NCI-H1105 treated with DMSO at 0.1 percent for 48 hours (cell line): Measurements from ENCODE around the gene ARHGEF40.
"Not testable (repeated sequence)": the region's sequence is repeated elsewhere in the genome, so short reads cannot be mapped to it uniquely, and the experiment has no call there.

ENCODE experiments used
- DNase-seq: peaks from one replicate; lab custom pipeline; 2025; lab: John Stamatoyannopoulos, UW

The ARHGEF40 gene

DNA sequence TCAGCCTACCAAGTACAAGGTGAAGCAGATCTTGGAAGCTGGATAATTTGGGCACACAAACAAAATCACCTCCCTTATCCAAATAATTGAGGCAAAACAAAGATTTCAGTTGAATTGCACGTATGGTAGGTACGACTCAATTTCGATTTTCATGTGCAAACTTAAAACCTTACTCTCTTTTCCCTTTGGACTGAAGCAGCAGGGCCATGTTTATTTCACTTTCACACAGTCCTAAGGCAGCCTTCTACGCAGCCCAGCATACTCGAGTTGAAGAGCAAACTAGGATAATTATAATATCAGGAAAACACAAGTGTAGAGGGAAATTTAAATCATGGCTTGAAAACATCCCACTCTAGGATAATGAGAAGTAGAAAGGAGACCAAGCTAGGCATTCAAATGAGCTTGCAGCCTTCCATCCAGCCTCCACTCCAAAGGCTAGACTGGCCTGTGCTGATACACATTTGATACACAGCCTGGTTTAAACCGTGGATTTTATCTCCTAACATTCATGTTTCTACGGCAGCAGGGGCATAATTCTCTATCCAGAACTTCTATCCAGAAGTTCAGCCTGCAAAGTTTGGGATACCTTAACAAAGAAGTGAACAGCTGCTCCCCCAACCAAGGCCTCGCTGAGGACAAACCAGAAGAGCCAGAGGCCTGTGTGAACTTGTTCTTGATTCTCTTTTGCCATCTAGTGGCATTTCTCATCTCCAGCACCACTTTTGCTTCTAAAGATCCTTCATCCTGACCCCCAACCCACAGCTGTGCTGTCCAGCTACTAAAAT lies 30.3 kb upstream of the ARHGEF40 start:
- DNase-seq: peak; percentile 29

DNA sequence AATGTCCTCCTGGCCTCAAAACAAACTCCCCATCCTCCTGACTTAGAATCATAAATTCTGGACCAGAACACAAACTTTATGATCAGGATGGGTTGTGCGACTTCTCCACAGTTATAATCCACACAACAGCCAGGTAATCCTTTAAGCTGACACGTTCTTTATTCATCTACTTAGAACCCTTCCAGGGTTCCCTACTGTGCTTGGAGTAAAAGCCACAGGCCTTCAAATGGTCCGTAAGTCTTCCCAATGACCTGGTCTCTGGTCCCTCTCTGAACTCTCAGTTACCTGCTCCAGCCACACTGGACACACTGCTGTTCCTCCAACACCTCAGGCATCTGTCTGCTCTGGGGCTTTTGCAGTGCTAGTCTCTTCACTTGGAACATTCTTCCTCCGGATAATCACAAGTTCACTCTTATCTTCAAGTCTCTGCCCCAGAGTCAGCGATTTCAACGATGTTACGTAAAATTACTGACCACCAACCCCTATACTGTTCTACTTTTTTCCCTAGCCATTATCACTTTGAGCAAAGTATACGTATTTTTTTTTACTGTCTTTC lies 29.7 kb upstream of the ARHGEF40 start:
- no peak for DNase-seq

DNA sequence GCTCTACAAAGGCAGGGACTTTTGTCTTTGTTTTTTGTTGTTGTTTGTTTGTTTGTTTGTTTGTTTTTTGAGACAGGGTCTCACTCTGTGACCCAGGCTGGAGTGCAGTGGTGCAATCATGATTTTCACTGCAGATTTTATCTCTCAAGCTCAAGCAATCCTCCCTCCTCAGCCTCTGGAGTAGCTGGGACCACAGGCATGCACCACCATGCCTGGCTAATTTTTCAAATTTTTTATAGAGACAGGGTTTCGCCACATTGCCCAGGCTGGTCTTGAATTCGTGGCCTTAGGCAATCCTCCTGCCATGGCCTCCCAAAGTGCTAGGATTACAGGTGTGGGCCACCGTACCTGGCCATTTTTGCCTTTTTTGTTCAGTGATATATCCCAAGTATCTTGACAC lies 29.2 kb upstream of the ARHGEF40 start:
- DNase-seq: not testable (repeated sequence)

DNA sequence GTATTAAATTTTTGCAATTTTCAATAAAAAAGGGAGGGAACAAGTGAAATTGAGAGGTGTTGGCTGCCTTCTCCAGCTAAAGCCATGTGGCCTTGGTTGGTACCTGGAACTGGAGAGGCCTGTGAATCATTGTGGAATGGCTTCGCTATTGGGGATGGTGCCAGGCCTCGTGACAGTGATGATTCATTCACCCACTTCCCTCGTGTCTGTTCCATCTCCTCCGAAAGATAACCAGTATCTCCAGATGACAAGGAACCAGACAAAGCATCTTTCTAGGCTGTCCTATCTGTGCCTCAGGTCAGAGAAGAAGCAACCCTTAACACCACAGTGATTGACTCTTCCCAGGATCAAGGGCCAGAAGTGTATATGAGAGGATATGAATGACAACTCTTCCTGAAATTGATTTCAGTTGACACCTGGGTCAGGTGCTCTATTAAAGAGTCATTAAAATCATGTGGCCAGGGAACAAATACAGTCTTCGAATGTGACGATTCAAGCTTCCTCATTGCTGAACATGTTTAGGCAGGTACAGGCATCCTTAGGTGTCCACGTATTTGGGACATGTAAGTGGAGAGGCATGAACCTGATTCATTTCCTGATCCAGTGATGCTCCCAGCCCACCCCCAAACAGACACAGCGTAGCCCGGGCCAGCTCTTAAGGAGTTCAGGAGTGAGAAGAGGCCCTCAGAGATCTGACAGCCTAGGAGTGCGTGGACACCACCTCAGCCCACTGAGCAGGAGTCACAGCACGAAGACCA lies 28.2 kb upstream of the ARHGEF40 start, which contains the start of gene RNASE7:
Gene RNASE7, plus strand, starts transcription at position 687 of the 758 bp plus-strand sequence. CDS start 631 bp downstream, outside the sequence.
- DNase-seq: no peak

DNA sequence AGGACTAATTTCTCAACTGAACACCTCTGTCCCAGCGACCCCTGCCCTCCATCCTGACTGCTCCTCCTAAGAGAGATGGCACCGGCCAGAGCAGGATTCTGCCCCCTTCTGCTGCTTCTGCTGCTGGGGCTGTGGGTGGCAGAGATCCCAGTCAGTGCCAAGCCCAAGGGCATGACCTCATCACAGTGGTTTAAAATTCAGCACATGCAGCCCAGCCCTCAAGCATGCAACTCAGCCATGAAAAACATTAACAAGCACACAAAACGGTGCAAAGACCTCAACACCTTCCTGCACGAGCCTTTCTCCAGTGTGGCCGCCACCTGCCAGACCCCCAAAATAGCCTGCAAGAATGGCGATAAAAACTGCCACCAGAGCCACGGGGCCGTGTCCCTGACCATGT lies 27.2 kb upstream of the ARHGEF40 start:
- no peak for DNase-seq

DNA sequence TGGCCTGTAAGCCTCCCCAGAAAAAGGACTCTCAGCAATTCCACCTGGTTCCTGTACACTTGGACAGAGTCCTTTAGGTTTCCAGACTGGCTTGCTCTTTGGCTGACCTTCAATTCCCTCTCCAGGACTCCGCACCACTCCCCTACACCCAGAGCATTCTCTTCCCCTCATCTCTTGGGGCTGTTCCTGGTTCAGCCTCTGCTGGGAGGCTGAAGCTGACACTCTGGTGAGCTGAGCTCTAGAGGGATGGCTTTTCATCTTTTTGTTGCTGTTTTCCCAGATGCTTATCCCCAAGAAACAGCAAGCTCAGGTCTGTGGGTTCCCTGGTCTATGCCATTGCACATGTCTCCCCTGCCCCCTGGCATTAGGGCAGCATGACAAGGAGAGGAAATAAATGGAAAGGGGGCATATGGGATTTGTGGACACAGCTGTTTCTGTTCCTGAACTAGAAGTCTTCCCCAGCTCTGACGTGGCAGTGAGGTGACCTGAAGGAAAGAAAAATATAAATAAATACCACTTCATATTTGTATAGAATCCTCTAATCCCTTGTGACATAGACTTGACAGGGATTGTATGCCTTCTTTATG lies 26.6 kb upstream of the ARHGEF40 start:
- no peak for DNase-seq

DNA sequence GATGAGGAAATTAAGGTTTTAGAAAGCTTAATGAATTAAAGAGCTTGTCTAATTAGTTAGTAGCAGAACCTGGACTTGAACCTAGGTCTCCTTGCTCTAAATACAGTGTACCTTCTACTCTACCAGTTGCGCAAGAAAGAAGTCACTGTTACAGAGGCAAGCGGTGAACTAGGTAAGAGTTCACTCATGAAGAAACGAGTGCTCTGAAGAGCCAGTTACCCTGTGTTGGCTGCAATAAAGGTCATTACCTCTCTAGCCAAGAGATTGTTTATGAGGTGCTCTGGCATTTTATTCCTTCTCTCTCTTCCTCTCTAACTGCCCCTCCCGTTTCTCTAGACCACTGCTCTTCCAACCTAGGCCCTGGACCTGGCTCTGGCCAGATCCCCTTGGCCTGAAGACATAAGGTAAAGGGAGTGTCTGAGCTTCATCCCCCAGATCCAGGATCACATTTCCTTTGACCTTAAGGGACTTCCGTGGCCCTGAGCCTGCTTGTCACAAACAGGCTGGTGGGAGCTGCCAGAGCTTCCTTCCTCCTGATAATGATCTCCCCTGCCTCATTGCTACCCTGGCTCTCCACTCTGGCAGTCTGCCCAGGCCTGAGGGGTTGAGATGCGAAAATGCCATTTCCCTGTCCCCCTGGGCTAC lies 26.0 kb upstream of the ARHGEF40 start:
- DNase-seq: peak; percentile 28

DNA sequence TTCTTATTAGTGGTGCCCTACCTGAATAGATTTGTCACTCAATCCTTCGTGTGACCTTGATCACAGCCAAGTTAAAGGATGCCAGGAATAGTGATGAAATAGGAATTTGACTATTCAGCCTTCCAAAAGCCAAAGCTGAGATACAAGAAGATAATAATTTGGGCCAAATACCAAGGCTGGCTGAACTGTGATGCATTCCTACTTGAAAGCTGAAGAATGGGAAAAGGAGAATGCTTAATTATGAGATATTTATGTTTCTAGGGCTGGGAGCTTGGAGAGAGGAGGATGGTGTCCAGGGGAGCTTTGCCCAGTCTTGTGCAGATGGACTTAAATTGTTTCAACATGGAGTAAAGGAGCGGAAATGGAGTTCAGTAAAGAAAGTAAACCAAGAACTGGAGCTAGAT lies 22.7 kb upstream of the ARHGEF40 start:
- DNase-seq: no peak

DNA sequence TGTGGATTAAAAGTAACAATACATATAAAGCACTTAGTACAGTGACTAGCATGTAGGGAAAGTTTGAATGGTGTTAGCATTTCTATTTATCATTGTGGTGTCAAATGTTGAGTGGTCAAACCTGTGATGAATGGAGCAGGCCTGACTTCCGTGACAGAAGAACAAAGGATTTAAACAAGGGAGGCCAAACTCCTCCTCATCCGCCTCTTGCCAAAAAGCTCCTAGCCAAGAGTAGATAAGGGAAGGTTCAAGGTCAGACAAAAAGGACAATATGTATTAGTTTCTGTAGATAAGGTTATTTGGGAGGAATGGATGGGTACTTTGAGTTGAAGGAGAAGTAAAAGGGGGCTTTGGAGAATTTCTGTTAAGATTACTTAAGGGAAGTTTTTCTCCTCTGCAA lies 21.5 kb upstream of the ARHGEF40 start:
- no peak for DNase-seq

DNA sequence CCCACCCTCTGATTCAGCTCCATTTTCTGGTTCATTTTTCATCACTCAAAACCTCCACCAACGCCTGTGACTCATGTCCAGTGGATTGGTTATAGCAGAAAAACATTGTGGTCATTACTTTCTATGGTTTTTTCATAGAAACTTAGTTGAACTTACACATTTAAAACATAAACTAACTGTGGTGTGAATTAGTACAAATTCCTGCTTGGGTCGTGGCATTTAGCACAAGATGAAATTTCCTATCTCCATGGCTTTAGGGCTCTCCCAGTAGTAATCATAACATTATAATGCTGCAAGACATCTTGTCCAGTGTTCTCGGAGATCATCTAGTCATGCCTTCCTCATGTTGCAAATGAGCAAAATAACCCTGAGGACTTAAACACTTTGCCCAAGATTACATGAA lies 20.8 kb upstream of the ARHGEF40 start:
- DNase-seq: no peak

DNA sequence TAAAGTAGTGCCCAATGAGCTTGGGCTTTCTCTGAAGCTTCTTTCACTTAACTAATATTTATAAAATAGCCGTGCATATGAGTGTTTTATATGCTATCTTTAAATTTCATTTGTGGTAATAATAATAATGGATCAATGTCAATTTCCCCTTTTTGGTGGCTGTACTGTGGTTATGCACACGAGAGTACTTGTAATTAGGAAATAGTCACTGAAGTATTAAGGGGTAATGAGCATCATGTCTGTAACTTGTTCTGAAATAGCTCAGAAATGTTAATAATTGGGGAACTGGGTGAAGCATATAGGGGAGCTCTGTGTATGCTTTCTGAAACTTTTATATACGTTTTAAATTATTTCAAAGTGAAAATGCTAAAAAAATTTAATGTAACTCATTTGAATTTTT lies 19.5 kb upstream of the ARHGEF40 start:
- no peak for DNase-seq

DNA sequence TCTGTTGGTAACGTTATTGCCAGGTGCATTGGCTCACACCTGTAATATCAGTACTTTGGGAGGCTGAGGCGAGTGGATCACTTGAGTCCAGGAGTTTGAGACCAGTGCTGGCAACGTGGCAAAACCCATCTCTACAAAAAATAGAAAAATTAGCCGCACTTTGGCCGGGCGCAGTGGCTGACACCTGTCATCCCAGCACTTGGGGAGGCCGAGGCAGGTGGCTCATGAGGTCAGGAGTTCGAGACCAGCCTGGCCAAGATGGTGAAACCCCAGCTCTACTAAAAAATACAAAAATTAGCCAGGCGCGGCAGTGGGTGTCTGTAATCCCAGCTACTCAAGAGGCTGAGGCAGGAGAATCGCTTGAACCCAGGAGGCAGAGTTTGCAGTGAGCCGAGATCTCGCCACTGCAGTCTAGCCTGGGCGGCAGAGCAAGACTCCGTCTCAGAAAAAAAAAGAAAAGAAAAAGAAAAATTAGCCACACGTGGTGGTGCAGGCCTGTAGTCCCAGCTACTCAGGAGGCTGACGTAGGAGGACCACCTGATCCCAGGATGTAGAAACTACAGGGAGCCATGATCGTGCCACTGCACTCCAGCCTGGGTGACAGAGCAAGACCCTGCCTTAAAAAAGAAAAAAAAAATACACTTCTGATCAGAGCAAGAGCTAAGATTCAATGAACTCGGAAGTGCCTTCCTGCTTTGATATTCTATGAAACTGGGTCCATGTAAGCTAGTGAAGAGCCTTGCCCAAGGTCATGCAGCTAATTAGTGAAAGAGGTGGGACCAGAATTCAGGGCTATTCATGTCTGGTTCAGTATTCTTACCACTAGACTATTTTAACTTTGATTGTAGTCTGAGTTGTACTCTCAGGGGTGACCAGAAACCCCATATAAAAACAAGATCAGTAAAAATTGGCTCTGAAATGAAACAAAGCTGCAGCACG lies 16.7 kb upstream of the ARHGEF40 start:
- no peak for DNase-seq

DNA sequence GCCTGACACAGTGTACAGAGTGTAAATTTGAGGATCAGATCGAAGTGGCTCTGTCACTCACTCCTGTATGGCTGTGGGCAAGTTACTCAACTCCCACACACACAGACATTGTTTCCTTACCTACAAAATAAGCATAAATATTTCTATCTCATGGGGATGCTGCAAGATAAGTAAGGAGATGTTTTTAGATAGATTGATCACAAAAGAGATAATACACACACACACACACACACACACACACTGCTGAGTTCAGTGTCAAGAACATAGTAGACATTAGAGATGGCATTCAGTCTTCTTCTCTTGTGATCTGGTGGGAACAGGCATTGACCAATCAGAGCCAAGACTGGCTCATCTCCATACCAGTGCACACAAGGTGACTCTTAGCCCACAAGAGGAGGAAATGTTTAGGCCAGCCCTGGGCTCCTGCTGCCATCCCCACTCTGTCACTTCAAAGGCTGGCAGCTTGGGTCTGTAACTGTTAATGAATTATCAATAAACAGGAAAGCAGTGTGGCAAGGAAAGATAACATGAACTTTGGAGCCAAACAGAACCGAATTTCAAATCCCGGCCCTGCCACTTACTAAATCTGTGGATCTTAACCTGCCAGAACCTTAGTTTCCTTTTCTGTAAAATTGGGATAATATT lies 15.9 kb upstream of the ARHGEF40 start:
- no peak for DNase-seq

DNA sequence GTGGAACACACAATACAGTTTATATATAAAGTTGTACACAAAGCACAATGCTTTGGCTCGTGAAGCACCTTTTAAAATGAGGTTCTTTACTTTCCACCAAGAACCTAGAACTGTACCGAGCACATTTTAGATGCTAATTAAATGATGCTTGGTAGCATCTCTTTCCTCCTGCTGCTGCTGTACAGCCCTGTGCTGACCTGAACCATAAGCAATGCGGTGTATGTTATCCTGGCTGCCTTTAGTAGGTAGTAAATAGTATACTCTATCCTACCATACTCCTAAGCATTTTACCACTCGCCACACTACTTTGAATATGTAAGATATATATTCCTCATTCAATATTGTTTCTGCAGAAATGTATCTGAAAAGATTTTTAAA lies 15.3 kb upstream of the ARHGEF40 start:
- DNase-seq: no peak

DNA sequence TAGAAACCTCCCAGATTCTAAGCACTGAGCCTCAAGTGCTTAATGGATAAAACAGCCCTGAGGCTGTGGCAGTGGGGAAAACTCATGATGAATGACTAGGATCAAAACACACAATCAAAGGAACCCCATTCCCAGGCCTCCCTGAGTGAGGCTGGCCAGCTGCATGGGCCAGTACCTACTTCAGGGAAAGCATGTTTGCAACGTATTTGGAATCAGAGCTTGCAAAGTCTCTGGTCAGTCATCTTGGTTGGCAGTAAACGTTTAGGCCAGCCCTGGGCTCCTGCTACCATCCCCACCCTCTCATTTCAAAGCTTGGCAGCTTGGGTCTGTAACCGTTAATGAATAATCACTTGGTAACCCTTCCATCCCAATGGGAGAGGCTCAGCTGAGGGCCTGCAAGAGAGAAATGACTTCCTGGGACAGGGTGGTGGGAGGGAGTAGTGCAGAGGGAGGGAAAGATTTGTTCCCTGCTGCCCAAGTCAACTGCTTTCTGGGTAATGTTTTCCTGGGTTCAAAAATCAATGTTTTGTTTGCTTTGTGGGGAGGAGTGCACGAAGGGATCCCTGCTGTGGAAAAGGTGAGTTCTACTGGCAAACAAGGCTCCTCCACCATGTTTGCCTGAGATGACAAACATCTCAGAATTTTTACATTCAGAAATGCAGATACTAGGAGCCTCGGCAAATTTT lies 14.5 kb upstream of the ARHGEF40 start:
- no peak for DNase-seq

DNA sequence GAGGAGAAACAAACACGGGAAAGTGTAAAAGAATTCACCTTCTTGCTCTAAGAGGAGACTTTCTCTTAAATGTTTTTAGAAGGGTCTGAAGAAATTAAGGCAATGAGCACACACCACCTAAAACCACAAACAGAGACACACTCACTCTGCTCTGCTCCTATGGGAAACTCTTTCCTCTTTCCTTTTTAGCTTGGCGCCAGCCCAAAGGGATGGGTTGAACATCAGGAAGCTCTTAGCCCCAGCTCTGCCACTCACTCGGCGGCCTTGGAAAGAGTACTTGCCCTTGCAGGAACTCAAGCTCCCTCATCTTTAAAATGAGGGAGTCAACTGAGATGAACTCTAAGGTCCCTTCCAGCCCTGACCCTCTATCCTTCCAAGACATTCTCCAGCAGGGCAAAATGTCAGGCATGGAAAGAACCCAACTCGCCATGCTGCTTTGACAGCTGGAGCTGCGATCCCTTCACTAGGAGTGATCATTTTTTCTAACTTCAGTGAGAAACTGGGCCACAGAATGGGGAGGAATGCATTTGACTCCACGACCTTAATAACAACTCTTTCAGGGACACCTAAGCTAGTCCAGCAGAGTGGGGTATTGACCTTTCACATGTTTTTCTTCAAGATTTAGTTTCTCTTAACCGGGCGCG lies 13.5 kb upstream of the ARHGEF40 start:
- DNase-seq: no peak

DNA sequence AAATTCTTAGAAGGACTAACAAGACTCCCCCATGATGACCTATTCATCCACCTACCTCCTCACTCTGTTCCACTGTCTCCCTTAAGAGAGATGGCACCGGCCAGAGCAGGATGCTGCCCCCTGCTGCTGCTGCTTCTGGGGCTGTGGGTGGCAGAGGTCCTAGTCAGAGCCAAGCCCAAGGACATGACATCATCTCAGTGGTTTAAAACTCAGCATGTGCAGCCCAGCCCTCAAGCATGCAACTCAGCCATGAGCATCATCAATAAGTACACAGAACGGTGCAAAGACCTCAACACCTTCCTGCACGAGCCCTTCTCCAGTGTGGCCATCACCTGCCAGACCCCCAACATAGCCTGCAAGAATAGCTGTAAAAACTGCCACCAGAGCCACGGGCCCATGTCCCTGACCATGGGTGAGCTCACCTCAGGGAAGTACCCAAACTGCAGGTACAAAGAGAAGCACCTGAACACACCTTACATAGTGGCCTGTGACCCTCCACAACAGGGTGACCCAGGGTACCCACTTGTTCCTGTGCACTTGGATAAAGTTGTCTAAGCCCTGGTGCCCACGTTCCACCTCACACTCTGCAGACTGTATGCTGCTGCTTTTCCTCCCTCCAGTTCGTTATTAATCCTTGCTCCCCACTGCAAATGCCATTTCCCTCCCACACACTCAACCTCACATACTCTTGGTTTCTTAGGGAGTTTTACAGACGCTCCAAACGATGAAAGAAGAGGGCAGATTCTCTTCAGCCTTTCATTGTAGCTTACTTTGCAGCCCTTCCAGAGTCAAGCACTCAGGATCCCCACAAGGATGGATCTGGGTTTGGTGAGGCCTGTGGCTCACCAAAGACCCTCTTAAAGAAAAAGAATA lies 12.1 kb upstream of the ARHGEF40 start, which contains the start of gene RNASE8:
Gene RNASE8, plus strand, starts transcription at position 20 of the 873 bp plus-strand sequence. Its CDS starts 71 bp downstream, at position 91.
- DNase-seq: no peak

DNA sequence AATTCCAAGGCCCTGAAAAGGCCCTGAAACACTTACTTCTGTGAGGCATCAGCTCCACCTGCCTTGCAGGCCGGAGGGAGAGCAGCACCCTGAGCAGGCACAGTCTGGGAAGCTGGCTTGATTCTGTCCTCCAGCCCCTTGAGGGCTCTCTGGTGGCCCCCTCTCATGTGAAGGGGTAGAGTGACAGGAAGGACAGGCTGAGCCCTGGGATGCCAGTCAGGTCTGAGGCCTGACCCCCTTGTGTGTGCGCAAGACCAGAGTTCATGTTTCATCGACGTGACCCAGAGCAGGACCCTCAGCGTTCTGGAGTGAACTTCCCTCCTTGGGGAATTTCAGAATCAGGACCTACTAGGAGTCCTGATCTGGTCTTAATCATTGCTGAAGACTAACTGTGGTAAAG lies 11.2 kb upstream of the ARHGEF40 start:
- DNase-seq: no peak
